Measurements from ENCODE around the gene PRMT9. TPM values are rescaled to one million over a fixed set of nuclear protein-coding genes. Genes with fewer than 3 reads are reported as not detected.

The PRMT9 gene
- total RNA-seq, 1 donor from 2014 or later, result 14.8 TPM

DNA sequence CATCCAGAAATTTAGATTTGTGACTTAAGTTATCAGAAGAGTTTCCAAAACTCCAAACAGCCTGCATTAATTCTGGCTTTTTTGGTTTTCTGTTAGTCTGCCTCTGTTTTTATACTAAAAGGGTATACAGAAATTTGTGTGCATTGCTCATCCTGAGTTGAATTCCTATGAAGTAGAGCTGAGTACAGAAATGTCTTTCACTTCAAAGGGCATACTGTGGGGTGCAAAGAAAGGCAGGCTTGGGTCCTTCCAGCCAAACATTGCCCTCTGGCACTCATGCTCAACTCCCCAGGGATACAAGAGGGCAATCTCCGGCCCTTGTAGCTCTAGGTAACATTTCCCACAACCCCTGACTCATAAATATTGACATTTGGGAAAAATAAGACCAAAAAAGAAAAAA, 94.4 kb downstream of the PRMT9 start:
- no peak overlapping the region for H3K4me3 Mint-ChIP-seq
- no peak for DNase-seq (ENCODE audit: low spot score in 2 of 2, unreplicated experiment in 2 of 2)
- no peaks in the 10 kb centered on the region for H3K27me3 Mint-ChIP-seq (ENCODE audit: low read depth)
- peak overlapping the region; percentile 89 for H3K27ac Mint-ChIP-seq
- TF ChIP-seq, protein P1, sequence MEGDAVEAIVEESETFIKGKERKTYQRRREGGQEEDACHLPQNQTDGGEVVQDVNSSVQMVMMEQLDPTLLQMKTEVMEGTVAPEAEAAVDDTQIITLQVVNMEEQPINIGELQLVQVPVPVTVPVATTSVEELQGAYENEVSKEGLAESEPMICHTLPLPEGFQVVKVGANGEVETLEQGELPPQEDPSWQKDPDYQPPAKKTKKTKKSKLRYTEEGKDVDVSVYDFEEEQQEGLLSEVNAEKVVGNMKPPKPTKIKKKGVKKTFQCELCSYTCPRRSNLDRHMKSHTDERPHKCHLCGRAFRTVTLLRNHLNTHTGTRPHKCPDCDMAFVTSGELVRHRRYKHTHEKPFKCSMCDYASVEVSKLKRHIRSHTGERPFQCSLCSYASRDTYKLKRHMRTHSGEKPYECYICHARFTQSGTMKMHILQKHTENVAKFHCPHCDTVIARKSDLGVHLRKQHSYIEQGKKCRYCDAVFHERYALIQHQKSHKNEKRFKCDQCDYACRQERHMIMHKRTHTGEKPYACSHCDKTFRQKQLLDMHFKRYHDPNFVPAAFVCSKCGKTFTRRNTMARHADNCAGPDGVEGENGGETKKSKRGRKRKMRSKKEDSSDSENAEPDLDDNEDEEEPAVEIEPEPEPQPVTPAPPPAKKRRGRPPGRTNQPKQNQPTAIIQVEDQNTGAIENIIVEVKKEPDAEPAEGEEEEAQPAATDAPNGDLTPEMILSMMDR (IDR thresholded peaks at IDR 0.05; ENCODE audit: unreplicated experiment), result no peak
- H3K36me3 Mint-ChIP-seq, result peaks cover 19% of the 10 kb centered on the region
- H3K9me3 Mint-ChIP-seq, result peaks cover 23% of the 10 kb centered on the region
- peaks cover 42% of the 10 kb centered on the region for H3K4me1 Mint-ChIP-seq

Other genes starting within 250 kb of the PRMT9 start
- gene EDNRA, start 203.1 kb downstream of the PRMT9 start, total RNA-seq, result 135 to 140 TPM (median 135 TPM) in 3 replicates
- gene TMEM184C, start 66.8 kb downstream of the PRMT9 start, total RNA-seq, result 34.7 to 38.7 TPM (median 37.6 TPM) in 3 replicates
- 30.5 to 31.3 TPM (median 31.2 TPM) in 3 replicates for gene ARHGAP10, start 47.9 kb upstream of the PRMT9 start, total RNA-seq

Measured in mesothelial cell of epicardium (in vitro differentiated cells).